H9 (cell line): ENCODE results near the gene WFDC1. TPM values are rescaled to one million over a fixed set of nuclear protein-coding genes. Genes with fewer than 3 reads are reported as not detected.

Experiments used
- DNase-seq: peaks from one replicate; pipeline ENCODE4 v3.0.0-alpha.2; 2017
- H2AFZ ChIP-seq: one replicate; pipeline ENCODE4 v1.6.1; 2013; ENCODE audit warnings: mild to moderate bottlenecking, low read length, control low read depth, moderate library complexity
- H2AK5ac ChIP-seq: 2 replicates; pipeline ENCODE4 v1.6.1; 2013; ENCODE audit warnings: low read length, control low read depth, mixed read lengths; ENCODE audit not compliant: insufficient read length
- H2BK120ac ChIP-seq: one replicate; pipeline ENCODE4 v1.6.1; 2013; ENCODE audit warnings: low read depth, mild to moderate bottlenecking, low read length, control low read depth, inconsistent platforms; ENCODE audit not compliant: poor library complexity, severe bottlenecking
- H2BK12ac ChIP-seq: 2 replicates; pipeline ENCODE4 v1.6.1; 2013; ENCODE audit warnings: low read length, control low read depth, mixed read lengths, low read depth; ENCODE audit not compliant: insufficient read length
- H2BK15ac ChIP-seq: 2 replicates; pipeline ENCODE4 v1.6.1; 2013; ENCODE audit warnings: low read depth, low read length, control low read depth
- H2BK20ac ChIP-seq: one replicate; pipeline ENCODE4 v1.6.1; 2013; ENCODE audit warnings: low read depth, mild to moderate bottlenecking, low read length, control low read depth, inconsistent platforms; ENCODE audit not compliant: poor library complexity, severe bottlenecking
- H2BK5ac ChIP-seq: 2 replicates; pipeline ENCODE4 v1.6.1; 2013; ENCODE audit warnings: low read length, control low read depth, mixed read lengths; ENCODE audit not compliant: insufficient read length
- H3K14ac ChIP-seq: 2 replicates; pipeline ENCODE4 v1.6.1; 2013; ENCODE audit warnings: low read length, control low read depth; ENCODE audit not compliant: insufficient read depth
- H3K18ac ChIP-seq: 2 replicates; pipeline ENCODE4 v1.6.1; 2013; ENCODE audit warnings: low read depth, mild to moderate bottlenecking, mixed read lengths, low read length, control low read depth; ENCODE audit not compliant: insufficient read length
- H3K23ac ChIP-seq: 2 replicates; pipeline ENCODE4 v1.6.1; 2013; ENCODE audit warnings: low read length, control low read depth, mixed read lengths, low read depth; ENCODE audit not compliant: insufficient read length
- H3K23me2 ChIP-seq: 2 replicates; pipeline ENCODE4 v1.6.1; 2013; ENCODE audit warnings: low read depth, mild to moderate bottlenecking, mixed read lengths, low read length, control low read depth; ENCODE audit not compliant: insufficient read length, poor library complexity, severe bottlenecking
- H3K27ac ChIP-seq: 2 replicates; pipeline ENCODE4 v1.5.1; 2013; ENCODE audit warnings: low read length, control low read depth, mixed read lengths, low read depth; ENCODE audit not compliant: insufficient read length
- H3K27me3 ChIP-seq: 2 replicates; pipeline ENCODE4 v1.6.1; 2013; ENCODE audit warnings: low read length, control low read depth, inconsistent platforms; ENCODE audit not compliant: insufficient read depth
- H3K4ac ChIP-seq: 2 replicates; pipeline ENCODE4 v1.6.1; 2013; ENCODE audit warnings: low read depth, mild to moderate bottlenecking, control low read depth, inconsistent platforms, low read length, moderate library complexity
- H3K4me1 ChIP-seq: 2 replicates; pipeline ENCODE4 v1.6.1; 2013; ENCODE audit warnings: low read length, control low read depth, inconsistent platforms; ENCODE audit not compliant: insufficient read depth
- H3K4me2 ChIP-seq: 2 replicates; pipeline ENCODE4 v1.6.1; 2013; ENCODE audit warnings: low read length, control low read depth, mixed read lengths; ENCODE audit not compliant: insufficient read length, insufficient read depth
- H3K56ac ChIP-seq: 2 replicates; pipeline ENCODE4 v1.6.1; 2013; ENCODE audit warnings: low read depth, mild to moderate bottlenecking, mixed read lengths, low read length, control low read depth; ENCODE audit not compliant: insufficient read length
- H3K79me1 ChIP-seq: 2 replicates; pipeline ENCODE4 v1.6.1; 2013; ENCODE audit warnings: low read depth, mild to moderate bottlenecking, moderate library complexity, low read length, control low read depth, inconsistent platforms; ENCODE audit not compliant: insufficient read depth, poor library complexity, severe bottlenecking
- H3K79me2 ChIP-seq: 2 replicates; pipeline ENCODE4 v1.6.1; 2013; ENCODE audit warnings: low read length, control low read depth, inconsistent platforms; ENCODE audit not compliant: insufficient read depth
- H3K9ac ChIP-seq: 2 replicates; pipeline ENCODE4 v1.6.1; 2013; ENCODE audit warnings: low read length, control low read depth, mixed read lengths; ENCODE audit not compliant: insufficient read length; ENCODE audit errors: extremely low read depth
- H3K9me3 ChIP-seq: one replicate; pipeline ENCODE4 v1.6.1; 2013; ENCODE audit warnings: low read depth, low read length, inconsistent platforms; ENCODE audit not compliant: control insufficient read depth
- H3T11ph ChIP-seq: one replicate; pipeline ENCODE4 v1.6.1; 2013; ENCODE audit warnings: mild to moderate bottlenecking, low read length, control low read depth, inconsistent platforms
- H4K20me1 ChIP-seq: one replicate; pipeline ENCODE4 v1.6.1; 2013; ENCODE audit not compliant: control insufficient read depth, insufficient read length, insufficient read depth
- H4K5ac ChIP-seq: 2 replicates; pipeline ENCODE4 v1.6.1; 2013; ENCODE audit warnings: low read depth, mild to moderate bottlenecking, mixed read lengths, low read length, control low read depth; ENCODE audit not compliant: insufficient read length
- H4K8ac ChIP-seq: replicated peaks from 2 replicates; pipeline ENCODE4 v1.6.1; 2013; ENCODE audit warnings: low read length, control low read depth, mixed read lengths, low read depth; ENCODE audit not compliant: insufficient read length
- H4K91ac ChIP-seq: 2 replicates; pipeline ENCODE4 v1.6.1; 2013; ENCODE audit warnings: low read depth, mild to moderate bottlenecking, moderate library complexity, mixed read lengths, low read length, control low read depth; ENCODE audit not compliant: insufficient read length
- H3K27ac Mint-ChIP-seq, 3 experiments: 2 replicates in 2 of 3; 3 replicates in 1 of 3; pipeline ENCODE4 v1.8.0; 2020 to 2021; ENCODE audit warnings: mixed read lengths in 3 of 3, mild to moderate bottlenecking in 1 of 3, moderate library complexity in 1 of 3
- H3K27me3 Mint-ChIP-seq: 2 replicates; pipeline ENCODE4 v1.8.0; 2021; ENCODE audit warnings: low read depth, mild to moderate bottlenecking, moderate library complexity, mixed read lengths
- H3K36me3 Mint-ChIP-seq, 3 experiments: 2 replicates in 2 of 3; 3 replicates in 1 of 3; pipeline ENCODE4 v1.8.0; 2020 to 2021; ENCODE audit warnings: low read depth in 3 of 3, mixed read lengths in 3 of 3; ENCODE audit not compliant: insufficient read depth in 1 of 3
- H3K4me1 Mint-ChIP-seq, 2 experiments: 2 replicates each; pipeline ENCODE4 v1.8.0; 2020; ENCODE audit warnings: mixed read lengths in 2 of 2
- H3K4me3 Mint-ChIP-seq, 2 experiments: 2 replicates in 1 of 2; 3 replicates in 1 of 2; pipeline ENCODE4 v1.8.0; 2020 to 2021; ENCODE audit warnings: mild to moderate bottlenecking in 2 of 2, mixed read lengths in 2 of 2, moderate library complexity in 1 of 2
- H3K9me3 Mint-ChIP-seq, 2 experiments: 2 replicates in 1 of 2; 3 replicates in 1 of 2; pipeline ENCODE4 v1.8.0; 2020; ENCODE audit warnings: mild to moderate bottlenecking in 2 of 2, mixed read lengths in 2 of 2, moderate library complexity in 1 of 2
- CTCF ChIP-seq: fragments of 200-600 bp; sonication (generic); conservative IDR thresholded peaks from 3 replicates; pipeline ENCODE4 v1.8.0; 2021; ENCODE audit warnings: antibody characterized with exemption, mild to moderate bottlenecking
- WGBS: extraction: QIAGEN DNeasy Blood & Tissue Kit; methylation state at CpG from one replicate; pipeline ENCODE4 v1.1.7; 2013; ENCODE audit warnings: missing lambda C conversion rate, low lambda C conversion rate, mixed read lengths; ENCODE audit not compliant: insufficient read length; ENCODE audit errors: extremely low coverage; 5-methylcytosine and 5-hydroxymethylcytosine counted together
- total RNA-seq: library from RNA; stranded (reverse); gene quantifications from 2 replicates; pipeline ENCODE4 v1.2.1, GENCODE V29; 2021

WFDC1 gene
- total RNA-seq, 1 experiment from 2014 or later, result 0.24 TPM

GRCh38 chr16:84307209-84307954 lies 12.7 kb downstream of the WFDC1 start:
- no peak overlapping the region for H2BK20ac ChIP-seq
- H3K79me2 ChIP-seq, result no peaks in the 10 kb centered on the region
- Mint-ChIP-seq H3K9me3 (no peaks in the 10 kb centered on the region), H3K36me3 (no peaks in the 10 kb centered on the region), H3K4me3 (no peak overlapping the region), H3K27ac (no peak overlapping the region), H3K4me1 (peaks cover 13 to 22% of the 10 kb centered on the region in 2 experiments), H3K27me3 (peaks cover 17% of the 10 kb centered on the region)
- H3K4ac ChIP-seq, result no peak overlapping the region
- WGBS, result no CpG with 5 or more reads among the region's 22 CpGs
- no peak for DNase-seq
- no peak overlapping the region for H2BK15ac ChIP-seq
- no peak overlapping the region for H3K18ac ChIP-seq
- H3T11ph ChIP-seq, result no peak overlapping the region
- no peak overlapping the region for H3K27ac ChIP-seq
- no peak overlapping the region for H4K5ac ChIP-seq
- no peak overlapping the region for H2BK12ac ChIP-seq
- no peaks in the 10 kb centered on the region for H3K9me3 ChIP-seq
- H3K4me2 ChIP-seq, result no peak overlapping the region
- H3K14ac ChIP-seq, result no peak overlapping the region
- no peak for TF ChIP-seq CTCF
- H4K20me1 ChIP-seq, result no peaks in the 10 kb centered on the region
- no peaks in the 10 kb centered on the region for H3K79me1 ChIP-seq
- no peak overlapping the region for H3K23ac ChIP-seq
- H3K23me2 ChIP-seq, result no peaks in the 10 kb centered on the region
- H3K27me3 ChIP-seq, result no peaks in the 10 kb centered on the region
- no peak overlapping the region for H2BK120ac ChIP-seq
- no peaks in the 10 kb centered on the region for H3K4me1 ChIP-seq
- H4K91ac ChIP-seq, result no peak overlapping the region
- H2AK5ac ChIP-seq, result no peak overlapping the region
- no peak overlapping the region for H3K9ac ChIP-seq
- no peak overlapping the region for H2BK5ac ChIP-seq
- no peak overlapping the region for H3K56ac ChIP-seq
- H4K8ac ChIP-seq, result no peak overlapping the region
- no peak overlapping the region for H2AFZ ChIP-seq
